GM12872 (cell line): Measurements from ENCODE around the gene GPR157.
A peak's percentile ranks its signal among the peaks of the same experiment; 100 is the strongest.

Source experiments
- CTCF ChIP-seq: IDR thresholded peaks from 3 replicates; pipeline ENCODE4 v1.5.1; 2011; ENCODE audit warnings: low read depth, mild to moderate bottlenecking, low read length, moderate library complexity; ENCODE audit not compliant: insufficient read depth

GPR157 gene

GRCh38 chr1:9110669-9111356 is 18.1 kb downstream of the GPR157 start:
- peak; percentile 91 for TF ChIP-seq CTCF

- TF ChIP-seq CTCF = no peak
These were observed 20.7 kb downstream of the GPR157 start for GRCh38 chr1:9108056-9108665.

GRCh38 chr1:9107136-9107535 is 21.8 kb downstream of the GPR157 start:
- TF ChIP-seq CTCF = no peak

- no peak for TF ChIP-seq CTCF
These were observed 22.6 kb downstream of the GPR157 start for GRCh38 chr1:9106286-9106685.

- no peak for TF ChIP-seq CTCF
These were observed 23.5 kb downstream of the GPR157 start for GRCh38 chr1:9105336-9105867.

- TF ChIP-seq CTCF = peak; percentile 90
These were observed 27.3 kb downstream of the GPR157 start for GRCh38 chr1:9101510-9102146.

- TF ChIP-seq CTCF = no peak
These were observed 28.3 kb downstream of the GPR157 start for GRCh38 chr1:9100471-9101043.
